ENCODE data around the gene SCAF11.

GRCh38 chr12:45994736-45995135 is 4.4 kb upstream of the SCAF11 start:
- TF ChIP-seq CTCF (conservative IDR thresholded peaks at IDR 0.05; ENCODE audit: low read length): no peak
- TF ChIP-seq EZH2phosphoT487 (IDR thresholded peaks at IDR 0.05; ENCODE audit: borderline replicate concordance, low read depth, low read length): no peak
